C4-2B (cell line): ENCODE results near the gene EBP.

ENCODE experiments used
- CTCF ChIP-seq: fragments of 450-650 bp; conservative IDR thresholded peaks from 2 replicates; pipeline ENCODE4 v1.5.1; 2017; ENCODE audit warnings: mild to moderate bottlenecking
- ZFX ChIP-seq: fragments of 450-650 bp; IDR thresholded peaks from 2 replicates; pipeline ENCODE4 v1.6.1; 2017

GRCh38 chrX:48508400-48509244 is 13.0 kb upstream of the EBP start, which contains the start of gene PORCN:
- TF ChIP-seq CTCF (no peak), ZFX (peak; percentile 41; the same call in 1 of the 2 replicates)
